GM23338 (cell line): ENCODE measurements around the gene UMODL1. TPM values are rescaled to one million over a fixed set of nuclear protein-coding genes. Genes with fewer than 3 reads are reported as not detected.

Experiments used
- ATAC-seq: fragments of 200-7000 bp; cut with Tn5 transposase; 3 replicates; pipeline ENCODE4 v1.9.1; 2020
- DNase-seq: peaks from one replicate; pipeline ENCODE4 v3.0.0-alpha.2; 2015; ENCODE audit warnings: low spot score
- H2AFZ ChIP-seq: fragments of 200-600 bp; sonication (generic); 2 replicates; pipeline ENCODE4 v1.8.0; 2016; ENCODE audit warnings: antibody characterized with exemption, mild to moderate bottlenecking, moderate library complexity
- H3F3A ChIP-seq: fragments of 200-600 bp; sonication (generic); replicated peaks from 2 replicates; pipeline ENCODE4 v1.8.0; 2017; ENCODE audit warnings: antibody characterized with exemption, mixed run types, low read depth
- H3K27ac ChIP-seq: fragments of 200-600 bp; sonication (generic); 2 replicates; pipeline ENCODE4 v1.6.1; 2016; ENCODE audit warnings: low read depth
- H3K27me3 ChIP-seq: fragments of 200-600 bp; sonication (generic); 2 replicates; pipeline ENCODE4 v1.8.0; 2016; ENCODE audit warnings: mild to moderate bottlenecking, mixed run types, moderate library complexity; ENCODE audit not compliant: insufficient read depth
- H3K36me3 ChIP-seq: fragments of 200-600 bp; sonication (generic); 2 replicates; pipeline ENCODE4 v1.8.0; 2016; ENCODE audit warnings: mild to moderate bottlenecking; ENCODE audit not compliant: insufficient read depth
- H3K4me1 ChIP-seq: fragments of 200-600 bp; sonication (generic); 2 replicates; pipeline ENCODE4 v1.8.0; 2016; ENCODE audit warnings: mild to moderate bottlenecking, moderate library complexity; ENCODE audit not compliant: insufficient read depth
- H3K4me2 ChIP-seq: fragments of 200-600 bp; sonication (generic); 2 replicates; pipeline ENCODE4 v1.7.1; 2017; ENCODE audit warnings: mixed run types
- H3K4me3 ChIP-seq: fragments of 200-600 bp; sonication (generic); 2 replicates; pipeline ENCODE4 v1.6.1; 2016; ENCODE audit warnings: mixed run types
- H3K79me2 ChIP-seq: fragments of 200-600 bp; sonication (generic); replicated peaks from 2 replicates; pipeline ENCODE4 v1.8.0; 2017; ENCODE audit warnings: mild to moderate bottlenecking; ENCODE audit not compliant: insufficient read depth
- H3K9me2 ChIP-seq: fragments of 200-600 bp; sonication (generic); 2 replicates; pipeline ENCODE4 v1.8.0; 2017; ENCODE audit not compliant: insufficient read depth
- H4K20me1 ChIP-seq: fragments of 200-600 bp; sonication (generic); replicated peaks from 2 replicates; pipeline ENCODE4 v1.8.0; 2017; ENCODE audit warnings: mild to moderate bottlenecking; ENCODE audit not compliant: insufficient read depth
- H3K27ac Mint-ChIP-seq: 2 replicates; pipeline ENCODE4 v1.8.0; 2020; ENCODE audit warnings: inconsistent platforms, mild to moderate bottlenecking, moderate library complexity, mixed read lengths
- H3K27me3 Mint-ChIP-seq: 3 replicates; pipeline ENCODE4 v1.8.0; 2022; ENCODE audit warnings: low read depth, mild to moderate bottlenecking, moderate library complexity, mixed read lengths, inconsistent platforms; ENCODE audit not compliant: insufficient read depth, poor library complexity
- H3K36me3 Mint-ChIP-seq: 3 replicates; pipeline ENCODE4 v1.8.0; 2021; ENCODE audit warnings: low read depth, mild to moderate bottlenecking, inconsistent platforms, moderate library complexity, mixed read lengths
- H3K4me1 Mint-ChIP-seq: 3 replicates; pipeline ENCODE4 v1.8.0; 2020; ENCODE audit warnings: mild to moderate bottlenecking, inconsistent platforms, mixed read lengths
- H3K4me3 Mint-ChIP-seq: 3 replicates; pipeline ENCODE4 v1.8.0; 2021; ENCODE audit warnings: moderate library complexity, mild to moderate bottlenecking, inconsistent platforms, mixed read lengths
- H3K9me3 Mint-ChIP-seq: 3 replicates; pipeline ENCODE4 v1.8.0; 2020; ENCODE audit warnings: moderate library complexity, mild to moderate bottlenecking, inconsistent platforms, mixed read lengths
- EZH2 ChIP-seq: fragments of 200-600 bp; sonication (generic); IDR thresholded peaks from one replicate; pipeline ENCODE4 v1.8.0; 2017; ENCODE audit warnings: antibody characterized with exemption, mild to moderate bottlenecking, low read depth; ENCODE audit not compliant: unreplicated experiment
- EZH2phosphoT487 ChIP-seq: fragments of 200-600 bp; sonication (generic); IDR thresholded peaks from one replicate; pipeline ENCODE4 v1.8.1; 2018; ENCODE audit warnings: antibody characterized with exemption; ENCODE audit not compliant: unreplicated experiment
- JUNB ChIP-seq: IDR thresholded peaks from one replicate; pipeline ENCODE4 v1.6.1; 2016; ENCODE audit warnings: antibody characterized with exemption; ENCODE audit not compliant: unreplicated experiment
- NANOG ChIP-seq: IDR thresholded peaks from 2 replicates; pipeline ENCODE4 v1.6.1; 2016; ENCODE audit warnings: antibody characterized with exemption, borderline replicate concordance
- POLR2AphosphoS5 ChIP-seq: IDR thresholded peaks from 2 replicates; pipeline ENCODE4 v1.6.1; 2016; ENCODE audit warnings: antibody characterized with exemption, low read depth
- STAT1 ChIP-seq: IDR thresholded peaks from one replicate; pipeline ENCODE4 v1.6.1; 2016; ENCODE audit warnings: antibody characterized with exemption; ENCODE audit not compliant: unreplicated experiment
- ZNF114 ChIP-seq: fragments of 250-450 bp; sonication (Bioruptor Pico); IDR thresholded peaks from 2 replicates; pipeline ENCODE4 v1.5.0; 2020; ENCODE audit warnings: mild to moderate bottlenecking, moderate library complexity
- polyA plus RNA-seq: library from polyadenylated mRNA; unstranded; fragments of >200 nt; fragmentation: Nextera tagmentation; extraction: Ambion mirVana; gene quantifications from 2 replicates; pipeline ENCODE4 v1.2.1, GENCODE V29; 2016
- total RNA-seq: library from RNA; depleted of rRNA; stranded (reverse); fragments of >200 nt; shearing (Covaris generic); gene quantifications from 2 replicates; pipeline ENCODE4 v1.2.3, GENCODE V29; 2014
- TF ChIP-seq, protein P1 (sequence below): fragments of 250-450 bp; sonication (Bioruptor Pico); IDR thresholded peaks from 2 replicates; pipeline ENCODE4 v1.5.0; 2020; ENCODE audit warnings: mild to moderate bottlenecking, moderate library complexity
- TF ChIP-seq, protein P2 (sequence below): IDR thresholded peaks from 2 replicates; pipeline ENCODE4 v1.6.1; 2016; ENCODE audit warnings: antibody characterized with exemption
- TF ChIP-seq, protein P3 (sequence below), 2 experiments: fragments of 200-600 bp in 1 of 2; sonication (generic) in 1 of 2; conservative IDR thresholded peaks; 2 replicates each; pipeline versions ENCODE4 v1.5.1 to v1.6.1; 2016 to 2017; ENCODE audit warnings: antibody characterized with exemption in 2 of 2, low read depth in 2 of 2, mild to moderate bottlenecking in 2 of 2, moderate library complexity in 1 of 2

The UMODL1 gene
- total and polyA plus RNA-seq, 2 experiments from 2014 or later: not detected

DNA sequence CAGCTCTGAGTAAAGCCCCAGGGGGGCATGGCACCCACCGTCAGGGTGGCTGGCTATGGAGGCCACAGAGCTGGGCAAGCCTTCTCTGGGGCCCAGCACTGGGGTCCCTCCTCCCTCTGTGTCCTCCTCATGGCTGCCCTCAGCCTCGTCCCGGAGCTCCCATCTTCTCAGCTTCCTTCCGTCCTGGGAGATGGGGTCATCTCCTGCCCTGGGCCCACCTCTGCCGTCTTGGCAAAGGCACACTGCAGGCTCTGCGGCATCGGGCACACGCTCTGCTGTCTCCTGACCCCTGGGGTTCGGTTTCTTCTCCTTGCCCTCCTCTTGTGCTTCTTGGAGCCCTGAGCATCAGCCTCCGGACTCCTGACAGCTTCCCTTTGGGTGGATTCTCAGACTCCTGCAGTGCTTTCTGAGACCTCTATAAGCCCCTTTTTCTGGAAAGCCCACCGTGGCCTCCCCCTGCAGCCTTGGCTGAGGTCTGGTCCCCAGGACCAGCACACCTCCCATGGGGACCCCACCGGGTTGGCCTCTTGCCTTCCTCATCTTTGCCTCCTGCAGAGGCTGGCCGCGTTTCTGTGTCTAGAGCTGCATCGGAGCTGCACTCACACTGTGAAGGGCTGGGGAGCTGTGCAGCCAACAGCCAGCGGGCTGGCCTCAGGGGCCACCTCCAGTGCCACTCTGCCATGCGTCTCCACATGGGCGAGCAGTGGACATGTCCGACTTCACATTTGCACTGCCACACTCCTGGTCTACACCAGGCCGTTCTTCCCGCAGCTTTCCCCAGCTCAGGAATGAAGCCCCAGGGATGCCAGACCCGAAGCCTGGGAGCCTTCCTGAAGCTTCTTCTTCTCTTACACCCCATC, 11.6 kb downstream of the UMODL1 start:
- H3K4me1 ChIP-seq: no peaks in the 10 kb centered on the region
- no peaks in the 10 kb centered on the region for H3K36me3 ChIP-seq
- H3F3A ChIP-seq: no peaks in the 10 kb centered on the region
- ATAC-seq: no peak
- H3K27ac Mint-ChIP-seq: no peak overlapping the region
- no peak overlapping the region for H3K4me3 Mint-ChIP-seq
- no peak overlapping the region for H2AFZ ChIP-seq
- H3K27ac ChIP-seq: no peak overlapping the region
- no peak overlapping the region for H3K4me3 ChIP-seq
- no peaks in the 10 kb centered on the region for H3K36me3 Mint-ChIP-seq
- H3K9me2 ChIP-seq: no peaks in the 10 kb centered on the region
- H3K27me3 ChIP-seq: no peaks in the 10 kb centered on the region
- peaks cover 7% of the 10 kb centered on the region for H3K27me3 Mint-ChIP-seq
- TF ChIP-seq EZH2 (no peak), EZH2phosphoT487 (no peak), NANOG (no peak), ZNF114 (CRISPR knock-in tag) (no peak), POLR2AphosphoS5 (no peak), JUNB (no peak), STAT1 (no peak)
- TF ChIP-seq, protein P1, sequence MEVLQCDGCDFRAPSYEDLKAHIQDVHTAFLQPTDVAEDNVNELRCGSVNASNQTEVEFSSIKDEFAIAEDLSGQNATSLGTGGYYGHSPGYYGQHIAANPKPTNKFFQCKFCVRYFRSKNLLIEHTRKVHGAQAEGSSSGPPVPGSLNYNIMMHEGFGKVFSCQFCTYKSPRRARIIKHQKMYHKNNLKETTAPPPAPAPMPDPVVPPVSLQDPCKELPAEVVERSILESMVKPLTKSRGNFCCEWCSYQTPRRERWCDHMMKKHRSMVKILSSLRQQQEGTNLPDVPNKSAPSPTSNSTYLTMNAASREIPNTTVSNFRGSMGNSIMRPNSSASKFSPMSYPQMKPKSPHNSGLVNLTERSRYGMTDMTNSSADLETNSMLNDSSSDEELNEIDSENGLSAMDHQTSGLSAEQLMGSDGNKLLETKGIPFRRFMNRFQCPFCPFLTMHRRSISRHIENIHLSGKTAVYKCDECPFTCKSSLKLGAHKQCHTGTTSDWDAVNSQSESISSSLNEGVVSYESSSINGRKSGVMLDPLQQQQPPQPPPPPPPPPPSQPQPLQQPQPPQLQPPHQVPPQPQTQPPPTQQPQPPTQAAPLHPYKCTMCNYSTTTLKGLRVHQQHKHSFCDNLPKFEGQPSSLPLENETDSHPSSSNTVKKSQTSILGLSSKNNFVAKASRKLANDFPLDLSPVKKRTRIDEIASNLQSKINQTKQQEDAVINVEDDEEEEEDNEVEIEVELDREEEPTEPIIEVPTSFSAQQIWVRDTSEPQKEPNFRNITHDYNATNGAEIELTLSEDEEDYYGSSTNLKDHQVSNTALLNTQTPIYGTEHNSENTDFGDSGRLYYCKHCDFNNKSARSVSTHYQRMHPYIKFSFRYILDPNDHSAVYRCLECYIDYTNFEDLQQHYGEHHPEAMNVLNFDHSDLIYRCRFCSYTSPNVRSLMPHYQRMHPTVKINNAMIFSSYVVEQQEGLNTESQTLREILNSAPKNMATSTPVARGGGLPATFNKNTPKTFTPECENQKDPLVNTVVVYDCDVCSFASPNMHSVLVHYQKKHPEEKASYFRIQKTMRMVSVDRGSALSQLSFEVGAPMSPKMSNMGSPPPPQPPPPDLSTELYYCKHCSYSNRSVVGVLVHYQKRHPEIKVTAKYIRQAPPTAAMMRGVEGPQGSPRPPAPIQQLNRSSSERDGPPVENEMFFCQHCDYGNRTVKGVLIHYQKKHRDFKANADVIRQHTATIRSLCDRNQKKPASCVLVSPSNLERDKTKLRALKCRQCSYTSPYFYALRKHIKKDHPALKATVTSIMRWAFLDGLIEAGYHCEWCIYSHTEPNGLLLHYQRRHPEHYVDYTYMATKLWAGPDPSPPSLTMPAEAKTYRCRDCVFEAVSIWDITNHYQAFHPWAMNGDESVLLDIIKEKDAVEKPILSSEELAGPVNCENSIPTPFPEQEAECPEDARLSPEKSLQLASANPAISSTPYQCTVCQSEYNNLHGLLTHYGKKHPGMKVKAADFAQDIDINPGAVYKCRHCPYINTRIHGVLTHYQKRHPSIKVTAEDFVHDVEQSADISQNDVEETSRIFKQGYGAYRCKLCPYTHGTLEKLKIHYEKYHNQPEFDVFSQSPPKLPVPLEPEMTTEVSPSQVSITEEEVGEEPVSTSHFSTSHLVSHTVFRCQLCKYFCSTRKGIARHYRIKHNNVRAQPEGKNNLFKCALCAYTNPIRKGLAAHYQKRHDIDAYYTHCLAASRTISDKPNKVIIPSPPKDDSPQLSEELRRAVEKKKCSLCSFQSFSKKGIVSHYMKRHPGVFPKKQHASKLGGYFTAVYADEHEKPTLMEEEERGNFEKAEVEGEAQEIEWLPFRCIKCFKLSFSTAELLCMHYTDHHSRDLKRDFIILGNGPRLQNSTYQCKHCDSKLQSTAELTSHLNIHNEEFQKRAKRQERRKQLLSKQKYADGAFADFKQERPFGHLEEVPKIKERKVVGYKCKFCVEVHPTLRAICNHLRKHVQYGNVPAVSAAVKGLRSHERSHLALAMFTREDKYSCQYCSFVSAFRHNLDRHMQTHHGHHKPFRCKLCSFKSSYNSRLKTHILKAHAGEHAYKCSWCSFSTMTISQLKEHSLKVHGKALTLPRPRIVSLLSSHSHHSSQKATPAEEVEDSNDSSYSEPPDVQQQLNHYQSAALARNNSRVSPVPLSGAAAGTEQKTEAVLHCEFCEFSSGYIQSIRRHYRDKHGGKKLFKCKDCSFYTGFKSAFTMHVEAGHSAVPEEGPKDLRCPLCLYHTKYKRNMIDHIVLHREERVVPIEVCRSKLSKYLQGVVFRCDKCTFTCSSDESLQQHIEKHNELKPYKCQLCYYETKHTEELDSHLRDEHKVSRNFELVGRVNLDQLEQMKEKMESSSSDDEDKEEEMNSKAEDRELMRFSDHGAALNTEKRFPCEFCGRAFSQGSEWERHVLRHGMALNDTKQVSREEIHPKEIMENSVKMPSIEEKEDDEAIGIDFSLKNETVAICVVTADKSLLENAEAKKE (CRISPR knock-in tag): no peak
- TF ChIP-seq, protein P2, sequence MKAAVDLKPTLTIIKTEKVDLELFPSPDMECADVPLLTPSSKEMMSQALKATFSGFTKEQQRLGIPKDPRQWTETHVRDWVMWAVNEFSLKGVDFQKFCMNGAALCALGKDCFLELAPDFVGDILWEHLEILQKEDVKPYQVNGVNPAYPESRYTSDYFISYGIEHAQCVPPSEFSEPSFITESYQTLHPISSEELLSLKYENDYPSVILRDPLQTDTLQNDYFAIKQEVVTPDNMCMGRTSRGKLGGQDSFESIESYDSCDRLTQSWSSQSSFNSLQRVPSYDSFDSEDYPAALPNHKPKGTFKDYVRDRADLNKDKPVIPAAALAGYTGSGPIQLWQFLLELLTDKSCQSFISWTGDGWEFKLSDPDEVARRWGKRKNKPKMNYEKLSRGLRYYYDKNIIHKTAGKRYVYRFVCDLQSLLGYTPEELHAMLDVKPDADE: no peak
- TF ChIP-seq, protein P3, sequence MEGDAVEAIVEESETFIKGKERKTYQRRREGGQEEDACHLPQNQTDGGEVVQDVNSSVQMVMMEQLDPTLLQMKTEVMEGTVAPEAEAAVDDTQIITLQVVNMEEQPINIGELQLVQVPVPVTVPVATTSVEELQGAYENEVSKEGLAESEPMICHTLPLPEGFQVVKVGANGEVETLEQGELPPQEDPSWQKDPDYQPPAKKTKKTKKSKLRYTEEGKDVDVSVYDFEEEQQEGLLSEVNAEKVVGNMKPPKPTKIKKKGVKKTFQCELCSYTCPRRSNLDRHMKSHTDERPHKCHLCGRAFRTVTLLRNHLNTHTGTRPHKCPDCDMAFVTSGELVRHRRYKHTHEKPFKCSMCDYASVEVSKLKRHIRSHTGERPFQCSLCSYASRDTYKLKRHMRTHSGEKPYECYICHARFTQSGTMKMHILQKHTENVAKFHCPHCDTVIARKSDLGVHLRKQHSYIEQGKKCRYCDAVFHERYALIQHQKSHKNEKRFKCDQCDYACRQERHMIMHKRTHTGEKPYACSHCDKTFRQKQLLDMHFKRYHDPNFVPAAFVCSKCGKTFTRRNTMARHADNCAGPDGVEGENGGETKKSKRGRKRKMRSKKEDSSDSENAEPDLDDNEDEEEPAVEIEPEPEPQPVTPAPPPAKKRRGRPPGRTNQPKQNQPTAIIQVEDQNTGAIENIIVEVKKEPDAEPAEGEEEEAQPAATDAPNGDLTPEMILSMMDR (conservative IDR thresholded peaks at IDR 0.05; ENCODE audit: low read depth in 2 of 2): no peak
- no peaks in the 10 kb centered on the region for H3K4me1 Mint-ChIP-seq
- no peaks in the 10 kb centered on the region for H3K79me2 ChIP-seq
- no peaks in the 10 kb centered on the region for H4K20me1 ChIP-seq
- DNase-seq: no peak
- no peak overlapping the region for H3K4me2 ChIP-seq
- H3K9me3 Mint-ChIP-seq: no peaks in the 10 kb centered on the region
